ENCODE results near the gene PDZRN3.

PDZRN3 gene

GRCh38 chr3:73389928-73390327, 234.8 kb downstream of the PDZRN3 start:
- DNase-seq (ENCODE audit: low read depth in 2 of 2) = no peak

GRCh38 chr3:73389117-73389813, 235.5 kb downstream of the PDZRN3 start:
- DNase-seq (ENCODE audit: low read depth in 2 of 2) = no peak

DNA sequence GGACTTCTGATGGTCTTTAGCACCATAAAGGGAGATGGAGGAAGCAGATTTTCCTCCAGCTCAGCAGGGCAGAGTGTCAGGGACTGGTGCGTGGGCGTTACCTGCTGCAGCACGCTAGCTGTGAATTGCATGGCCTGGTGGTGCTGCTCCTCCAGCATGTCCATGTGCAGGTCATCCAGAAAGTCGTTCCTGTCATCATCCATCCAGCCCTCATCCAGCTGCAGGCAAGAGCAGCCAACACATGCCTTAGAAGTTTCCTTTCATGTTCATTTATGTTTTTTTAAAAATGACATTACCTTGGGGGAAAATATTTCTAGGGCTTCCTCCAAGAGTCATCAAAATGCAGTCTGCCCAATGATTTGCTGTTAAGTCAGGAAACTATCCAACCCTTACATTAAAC, 239.2 kb downstream of the PDZRN3 start:
- no peak for DNase-seq (ENCODE audit: low read depth in 2 of 2)

DNA sequence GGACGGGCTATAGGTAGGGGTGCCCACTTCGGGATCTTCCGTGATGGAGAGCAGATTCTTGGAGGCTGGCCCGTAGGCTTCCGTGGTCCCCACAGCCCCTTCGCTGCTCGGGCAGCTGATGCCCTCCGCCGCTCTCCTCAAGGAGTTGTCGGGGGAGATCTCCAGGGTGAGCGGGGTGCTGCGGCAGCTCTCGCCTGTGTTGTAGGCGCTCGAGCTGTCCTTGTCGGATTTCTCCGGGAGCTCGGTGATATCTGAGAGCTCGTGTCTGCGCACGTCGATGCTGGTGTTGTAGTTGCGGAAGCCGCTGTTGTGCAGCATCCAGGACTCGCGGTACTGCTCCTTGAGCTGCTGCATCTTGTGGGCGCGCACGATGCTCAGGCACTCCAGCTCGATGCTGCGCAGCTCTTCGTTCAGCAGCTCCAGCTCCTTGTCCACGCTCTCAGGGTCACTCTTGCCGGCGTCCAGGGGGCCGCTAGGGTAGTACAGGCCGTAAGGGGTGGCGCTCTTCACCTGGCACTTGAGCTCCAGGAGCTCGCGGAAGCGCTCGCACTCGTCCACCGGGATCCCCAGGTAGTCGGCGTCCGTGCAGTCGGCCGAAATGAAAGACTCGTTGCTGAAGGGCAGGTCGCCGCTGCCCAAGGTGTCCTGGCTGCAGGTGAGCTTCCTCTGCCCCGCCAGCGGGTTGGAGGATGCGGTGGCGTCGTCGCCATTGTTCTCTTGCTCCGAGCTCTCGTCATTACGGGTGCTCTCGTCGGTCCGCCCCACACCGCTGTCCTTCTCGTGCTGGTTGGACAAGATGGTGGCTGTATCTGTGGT, 240.4 kb downstream of the PDZRN3 start:
- no peak for DNase-seq (ENCODE audit: low read depth in 2 of 2)

DNA sequence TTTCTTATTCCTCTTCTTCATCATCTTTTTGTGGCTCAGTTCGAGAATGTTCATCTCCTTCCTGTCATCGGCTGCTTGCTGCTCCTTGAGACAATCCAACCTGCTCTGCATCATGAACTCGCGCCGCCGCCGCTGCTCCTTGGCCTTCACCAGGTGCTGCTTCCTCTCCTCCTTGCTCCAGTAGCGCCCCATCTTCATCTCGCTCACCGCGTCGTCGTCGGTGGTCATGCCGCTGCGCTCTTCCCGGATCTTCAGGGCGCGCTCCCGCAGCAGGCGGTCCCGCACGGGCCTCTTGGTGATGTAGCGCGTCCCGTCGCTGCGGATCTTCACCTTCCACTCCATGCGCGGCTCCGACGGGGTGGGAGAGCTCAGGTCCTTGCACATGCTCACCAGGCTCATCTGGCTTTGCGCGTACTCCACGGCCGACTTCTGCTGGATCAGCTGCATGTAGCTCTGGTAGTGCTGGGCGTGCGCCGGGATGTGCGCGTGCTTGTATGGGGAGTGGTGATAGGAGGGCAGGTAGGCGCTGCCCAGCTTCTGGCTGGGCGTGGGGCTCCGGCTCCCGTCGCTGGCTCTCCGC, 241.2 kb downstream of the PDZRN3 start:
- no peak for DNase-seq (ENCODE audit: low read depth in 2 of 2)

- no peak for DNase-seq (ENCODE audit: low read depth in 2 of 2)
These were observed 243.2 kb downstream of the PDZRN3 start for GRCh38 chr3:73381551-73381950.

- no peak for DNase-seq (ENCODE audit: low read depth in 2 of 2)
These were observed 243.8 kb downstream of the PDZRN3 start for GRCh38 chr3:73380735-73381532.

DNA sequence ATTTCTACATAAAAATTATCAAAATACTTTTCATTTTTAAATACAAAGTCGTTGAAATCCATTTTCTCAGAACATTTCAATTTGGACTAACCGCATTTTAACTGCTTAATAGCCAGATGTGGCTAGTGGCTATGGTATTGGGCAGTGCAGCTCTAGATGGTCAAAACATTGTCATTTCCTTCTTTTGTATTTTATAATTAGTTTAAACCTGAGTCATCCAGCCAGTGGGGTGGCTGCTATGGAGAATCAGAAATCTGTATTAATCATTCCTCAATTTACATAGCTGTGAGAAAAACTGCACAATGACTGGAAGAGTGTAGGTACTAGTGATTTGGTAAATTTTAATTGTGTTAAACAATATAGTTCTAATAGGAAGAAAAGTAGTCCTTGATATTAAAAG, 245.3 kb downstream of the PDZRN3 start:
- DNase-seq (ENCODE audit: low read depth in 2 of 2) = no peak

DNA sequence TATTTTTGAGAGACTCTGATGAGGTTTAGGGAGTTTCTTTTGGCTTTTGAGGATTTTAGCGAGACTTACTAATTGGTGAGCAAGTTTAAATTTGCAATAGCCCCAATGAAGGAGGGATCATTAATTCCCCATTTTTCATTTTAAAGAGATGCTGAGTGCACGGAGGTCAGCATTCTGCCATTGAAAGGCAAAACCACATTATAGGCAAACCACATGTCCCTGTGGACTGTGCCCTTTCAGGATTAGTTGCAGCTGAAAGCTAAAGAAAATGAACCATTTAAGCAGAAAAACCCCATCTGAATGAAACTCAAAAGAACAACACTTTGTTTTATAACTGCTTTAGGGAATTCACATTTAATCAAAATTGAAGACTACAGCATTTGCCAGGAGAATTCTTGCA, 246.5 kb downstream of the PDZRN3 start:
- DNase-seq (ENCODE audit: low read depth in 2 of 2) = no peak

DNA sequence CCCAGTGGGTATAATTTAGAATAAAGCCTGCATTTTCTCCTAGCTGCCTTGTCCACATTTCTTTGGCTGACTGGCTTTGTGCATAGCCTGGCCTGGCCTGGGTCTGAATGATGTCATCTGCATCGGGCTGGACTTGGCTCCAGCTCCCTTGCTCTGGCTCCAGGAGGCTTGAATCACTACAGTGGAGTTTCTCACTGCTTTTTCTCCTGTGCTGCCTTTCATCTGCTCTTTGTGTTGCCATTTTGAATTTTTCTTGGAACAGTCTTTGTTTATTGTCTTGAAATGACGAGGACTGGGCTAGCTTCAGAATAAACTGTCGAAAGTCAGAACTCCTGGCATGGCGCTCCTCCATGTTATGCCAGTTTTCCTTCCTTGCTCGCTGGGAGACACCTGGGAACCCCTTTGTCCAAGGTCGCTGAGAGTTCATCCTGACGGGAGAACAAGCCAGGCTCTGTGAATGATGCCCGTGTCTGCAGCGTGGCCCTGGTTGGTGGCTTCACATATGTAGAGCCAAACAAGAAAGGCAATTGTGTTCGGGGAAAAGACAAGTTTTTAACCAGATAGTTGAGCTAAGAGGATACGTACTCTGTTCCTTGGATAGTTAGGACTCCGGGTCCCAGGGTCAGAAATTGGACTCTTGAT, 258.9 kb downstream of the PDZRN3 start:
- peak; percentile 8 to 10 for DNase-seq (ENCODE audit: low read depth in 2 of 2)

DNA sequence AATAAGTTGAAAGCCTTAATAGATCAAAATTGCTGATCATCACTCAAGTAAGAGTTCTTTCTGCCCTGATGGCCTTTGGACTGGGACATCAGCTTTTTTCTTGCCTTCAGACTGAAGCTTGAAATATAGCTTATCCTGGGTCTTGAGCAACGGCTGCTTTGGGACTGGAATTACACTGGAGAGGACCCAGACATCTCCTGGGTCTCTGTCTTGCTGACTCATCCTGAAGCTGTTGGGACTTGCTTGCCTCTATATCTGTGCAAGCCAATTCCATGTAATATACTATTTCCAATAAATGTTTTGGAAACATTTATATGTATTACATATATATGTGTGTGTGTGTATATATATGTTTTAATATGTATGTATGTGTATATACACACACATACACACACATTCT, 260.2 kb downstream of the PDZRN3 start:
- no peak for DNase-seq (ENCODE audit: low read depth in 2 of 2)

- DNase-seq (ENCODE audit: low read depth in 2 of 2) = no peak
These were observed 261.6 kb downstream of the PDZRN3 start for GRCh38 chr3:73363093-73363492.

DNA sequence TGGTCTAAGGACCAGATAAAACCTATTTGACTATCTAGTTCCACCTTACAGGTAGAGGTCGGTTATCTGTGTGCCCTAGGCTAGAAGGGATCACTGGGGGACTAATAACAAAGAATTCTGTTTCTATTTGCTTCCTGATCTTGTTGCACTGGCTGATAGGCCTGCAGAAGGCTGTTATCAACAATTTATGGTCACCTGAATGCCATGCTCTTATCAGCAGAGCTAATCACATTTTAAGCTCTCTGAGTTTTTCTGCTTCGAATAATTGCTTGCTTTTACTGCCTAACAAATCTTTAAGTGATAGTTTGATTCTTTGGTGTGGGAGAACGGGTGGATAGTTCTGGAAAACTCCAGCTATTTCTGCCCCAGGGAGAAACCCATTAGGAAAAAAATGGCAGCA, 263.1 kb downstream of the PDZRN3 start:
- no peak for DNase-seq (ENCODE audit: low read depth in 2 of 2)

GRCh38 chr3:73353649-73354217, 271.0 kb downstream of the PDZRN3 start:
- DNase-seq (ENCODE audit: low read depth in 2 of 2) = peak in 1 of 2 experiments; percentile 12

DNA sequence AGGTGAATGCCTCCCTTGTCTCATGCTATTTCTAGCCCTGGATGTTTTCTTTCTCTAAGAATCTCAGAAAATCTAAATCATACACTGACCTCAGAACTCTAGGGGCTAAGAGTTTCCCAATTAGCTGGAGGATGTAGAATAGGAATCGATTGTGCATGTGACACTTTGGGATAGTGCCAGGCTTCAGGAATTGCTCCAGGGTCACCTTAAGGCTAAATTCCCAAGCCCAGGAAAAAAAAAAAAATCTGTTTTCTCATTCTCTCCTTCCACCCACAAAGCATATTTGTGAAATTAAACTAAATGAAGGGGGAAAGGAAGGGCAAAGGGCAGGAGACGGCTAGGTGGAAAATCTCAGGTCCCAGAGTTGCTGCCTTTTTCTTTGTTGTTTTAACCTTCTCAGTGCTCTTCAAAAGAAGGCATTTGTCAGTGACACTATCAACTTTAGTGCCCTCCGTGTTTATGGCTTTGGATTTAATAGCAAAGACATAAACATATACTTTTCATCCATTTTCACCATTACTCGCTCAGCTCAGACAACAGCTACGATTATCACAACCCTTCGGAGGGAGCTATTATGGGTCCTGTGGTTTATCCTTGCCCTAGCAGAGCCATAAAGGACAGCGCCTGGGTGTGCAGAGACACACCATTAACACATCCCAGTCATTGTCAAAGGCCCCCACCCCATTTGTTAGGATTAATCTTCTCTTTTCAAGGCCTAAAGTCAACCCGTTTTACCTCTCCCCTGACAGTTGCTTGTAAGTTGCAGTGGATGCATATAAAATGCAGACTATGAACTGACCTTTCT, 271.7 kb downstream of the PDZRN3 start:
- DNase-seq (ENCODE audit: low read depth in 2 of 2) = no peak

GRCh38 chr3:73351423-73352071, 273.2 kb downstream of the PDZRN3 start:
- no peak for DNase-seq (ENCODE audit: low read depth in 2 of 2)

DNA sequence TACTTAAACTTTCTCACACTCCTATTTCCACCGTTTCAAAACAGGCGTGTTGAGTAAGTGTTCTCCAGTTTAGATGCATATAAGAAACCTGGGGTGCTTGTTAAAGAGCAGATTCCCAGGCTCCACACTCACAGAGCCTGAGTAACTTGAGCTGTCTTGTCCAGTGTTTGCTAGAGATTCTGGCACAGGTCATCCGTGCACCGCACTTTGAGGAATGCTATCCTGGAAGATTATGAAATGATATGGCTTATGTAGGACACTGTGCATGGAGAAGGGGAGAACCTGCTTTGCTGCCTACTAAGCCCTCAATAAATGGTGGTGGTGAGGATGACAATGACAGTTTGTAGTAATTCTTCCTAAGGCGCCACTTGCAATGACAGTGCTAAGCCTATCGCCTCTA, 273.7 kb downstream of the PDZRN3 start:
- no peak for DNase-seq (ENCODE audit: low read depth in 2 of 2)

GRCh38 chr3:73349657-73350056, 275.1 kb downstream of the PDZRN3 start:
- DNase-seq (ENCODE audit: low read depth in 2 of 2) = no peak

- no peak for DNase-seq (ENCODE audit: low read depth in 2 of 2)
These were observed 282.7 kb downstream of the PDZRN3 start for GRCh38 chr3:73342077-73342476.
